ENCODE measurements around the gene RCOR1.
A peak's percentile ranks its signal among the peaks of the same experiment; 100 is the strongest.
"Not testable (repeated sequence)": the region's sequence is repeated elsewhere in the genome, so short reads cannot be mapped to it uniquely, and the experiment has no call there.

Gene RCOR1

DNA sequence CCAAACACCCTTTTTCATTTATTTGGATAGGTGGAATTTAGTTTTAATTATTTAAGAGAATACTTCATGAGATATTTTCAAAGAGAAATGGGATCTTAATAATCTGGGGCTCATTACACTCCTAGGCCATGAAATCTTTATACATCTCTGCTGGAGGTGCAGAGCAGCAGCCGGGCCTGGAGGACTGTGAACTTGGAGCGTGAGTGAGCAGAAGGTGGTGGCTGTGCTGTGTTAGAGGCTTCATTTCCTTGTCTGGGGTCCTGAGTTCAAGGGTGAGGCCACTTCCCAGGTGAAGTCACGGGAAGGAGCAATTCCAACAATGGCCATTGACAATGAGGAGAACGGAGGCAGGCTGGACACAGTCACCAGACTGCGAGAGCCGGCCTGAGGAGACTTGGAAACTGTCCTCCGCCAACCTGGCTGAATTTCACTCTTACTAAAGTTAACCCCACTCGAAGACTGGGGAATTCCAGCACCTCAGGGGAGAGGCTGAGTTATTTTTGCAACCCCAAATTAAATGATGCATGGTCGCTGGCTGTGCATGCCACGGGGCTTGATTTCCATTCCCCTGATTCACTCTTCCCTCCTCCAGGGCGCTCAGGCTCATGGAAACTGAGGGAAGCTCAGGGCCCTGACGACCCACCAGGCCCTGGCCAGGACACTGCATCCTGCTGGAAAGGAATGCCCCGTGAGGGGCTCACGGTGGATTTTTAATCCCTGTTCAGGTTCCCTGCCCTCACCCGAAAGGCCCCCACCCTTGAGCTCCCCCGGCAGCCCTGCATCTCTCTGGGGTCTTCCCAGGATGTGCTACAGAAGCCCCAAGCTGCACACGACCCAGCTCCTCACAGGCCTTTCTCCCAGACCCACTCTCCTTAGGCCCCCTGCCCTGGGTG lies 162.2 kb downstream of the RCOR1 start:
- DNase-seq, result no peak

DNA sequence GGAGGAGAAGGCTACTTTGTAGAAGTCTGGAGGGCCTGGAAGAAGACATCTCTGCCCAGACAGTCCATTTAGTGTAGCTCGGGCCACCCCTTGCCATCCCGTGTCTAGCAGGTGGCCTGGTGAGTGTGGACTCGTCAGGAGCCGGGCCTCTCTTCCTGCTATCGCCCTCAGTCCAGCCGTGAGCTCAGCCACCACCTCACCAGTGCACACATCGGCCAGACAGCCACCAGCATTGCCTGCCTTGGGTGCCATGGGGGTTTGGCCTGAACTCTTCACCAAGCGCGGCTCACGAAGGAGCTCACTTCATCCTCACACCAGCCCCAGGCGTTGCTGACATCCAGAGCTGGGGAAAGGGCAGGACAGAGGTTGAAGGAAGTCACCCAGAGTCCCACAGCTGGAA lies 165.2 kb downstream of the RCOR1 start:
- DNase-seq, result no peak

DNA sequence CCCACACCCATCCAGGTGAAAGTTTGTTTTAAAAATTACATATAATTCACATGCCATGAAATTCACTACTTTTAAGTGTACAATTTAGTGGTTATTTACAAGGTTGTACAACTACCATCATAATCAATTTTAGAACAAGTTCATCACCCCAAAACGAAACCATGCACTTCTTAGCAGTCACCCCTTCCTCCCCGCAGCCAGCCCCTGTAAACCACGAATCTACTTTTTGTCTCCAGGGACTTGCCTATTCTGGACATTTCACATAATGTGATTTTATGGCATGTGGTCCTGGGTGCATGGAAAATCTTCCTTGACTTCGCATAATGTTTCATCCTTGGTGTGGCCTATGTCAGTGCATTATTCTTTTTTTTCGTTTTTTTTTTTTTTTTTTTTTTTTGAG lies 165.6 kb downstream of the RCOR1 start:
- DNase-seq, result no peak

DNA sequence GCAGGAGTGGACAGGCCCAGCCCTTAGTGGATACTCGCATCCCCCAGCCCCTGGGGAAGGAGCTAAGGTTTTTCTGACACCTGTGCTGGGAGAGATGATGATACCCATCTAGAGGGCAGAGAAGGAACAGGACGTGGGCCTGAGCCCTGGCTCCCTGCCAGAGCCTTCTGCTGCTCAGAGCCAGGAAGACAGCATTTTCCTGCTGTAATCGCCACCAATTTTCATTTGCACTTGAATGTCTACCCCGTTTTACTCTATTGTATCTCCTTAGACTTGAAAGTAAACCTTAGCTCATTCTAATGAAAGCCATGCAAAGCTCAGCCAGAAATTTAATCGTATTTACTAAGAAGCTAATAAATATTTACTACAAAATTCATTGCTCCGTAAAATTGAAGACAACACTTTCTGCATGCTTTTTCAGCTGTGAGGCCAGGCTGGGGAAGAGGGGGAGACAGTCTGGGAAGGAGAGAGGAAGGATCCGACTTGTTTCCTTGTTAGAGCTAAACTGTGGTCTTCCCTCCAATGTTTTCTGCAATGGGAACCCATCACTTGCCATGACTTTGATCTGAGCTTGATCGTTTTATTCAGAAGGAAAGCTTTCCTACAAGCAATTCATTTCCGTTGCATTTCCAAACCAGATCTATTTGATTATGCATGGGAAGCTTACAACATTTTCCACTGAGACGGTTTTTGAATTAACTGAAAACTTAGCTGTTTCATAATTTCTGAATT lies 167.2 kb downstream of the RCOR1 start:
- no peak for DNase-seq

DNA sequence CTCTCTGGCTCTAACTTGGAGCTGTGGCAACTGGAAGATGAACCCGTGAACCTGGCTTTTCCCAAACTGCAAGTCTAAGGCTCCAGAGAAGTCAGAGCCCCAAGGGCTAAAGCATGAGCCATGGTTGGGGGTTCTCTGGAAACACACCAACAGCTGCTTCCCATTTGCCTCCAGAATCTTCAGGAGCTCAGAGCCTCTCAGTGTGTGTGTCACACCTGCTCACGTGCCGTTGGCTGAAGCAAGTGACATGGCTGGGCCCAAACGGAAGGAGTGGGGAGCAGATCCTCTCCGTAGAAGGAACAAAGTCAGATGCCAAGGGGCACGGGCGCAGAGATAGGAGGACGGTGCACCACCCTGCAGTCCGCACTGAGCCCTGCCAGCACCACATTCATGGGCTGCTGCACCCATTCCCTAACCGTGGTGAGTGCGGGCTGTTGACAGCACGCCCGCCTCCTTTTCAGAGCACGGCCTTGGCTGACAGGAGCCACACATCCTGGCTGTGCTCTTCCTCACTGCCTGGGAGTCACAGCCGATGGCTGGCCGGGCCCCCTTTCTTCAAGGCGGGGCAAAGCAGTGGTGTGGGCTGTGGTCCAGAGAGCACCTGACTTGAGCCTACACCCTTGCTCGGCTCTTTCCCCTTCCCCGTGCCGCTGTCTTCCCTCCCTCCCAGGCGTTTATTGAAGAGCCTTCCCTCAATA lies 168.2 kb downstream of the RCOR1 start:
- no peak for DNase-seq

DNA sequence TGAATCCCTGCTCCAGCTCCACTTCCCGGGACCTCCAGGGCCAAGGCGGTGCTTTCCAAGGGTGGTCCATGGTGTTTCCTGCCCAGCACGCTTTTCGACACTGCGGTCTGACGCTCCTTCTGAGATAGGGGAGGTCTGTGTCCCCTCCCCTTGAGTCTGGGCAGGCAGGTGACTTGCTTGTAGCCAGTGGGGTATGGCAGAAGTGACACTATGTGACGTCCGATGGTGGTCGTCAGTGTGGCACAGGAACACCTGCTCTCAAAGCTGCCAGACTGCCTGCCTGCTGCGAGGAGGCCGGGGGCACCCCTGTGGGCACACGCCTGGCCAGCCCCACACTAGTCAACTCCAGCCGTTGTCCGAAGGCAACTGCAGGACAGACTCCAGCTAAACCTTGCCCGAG lies 168.8 kb downstream of the RCOR1 start:
- no peak for DNase-seq

DNA sequence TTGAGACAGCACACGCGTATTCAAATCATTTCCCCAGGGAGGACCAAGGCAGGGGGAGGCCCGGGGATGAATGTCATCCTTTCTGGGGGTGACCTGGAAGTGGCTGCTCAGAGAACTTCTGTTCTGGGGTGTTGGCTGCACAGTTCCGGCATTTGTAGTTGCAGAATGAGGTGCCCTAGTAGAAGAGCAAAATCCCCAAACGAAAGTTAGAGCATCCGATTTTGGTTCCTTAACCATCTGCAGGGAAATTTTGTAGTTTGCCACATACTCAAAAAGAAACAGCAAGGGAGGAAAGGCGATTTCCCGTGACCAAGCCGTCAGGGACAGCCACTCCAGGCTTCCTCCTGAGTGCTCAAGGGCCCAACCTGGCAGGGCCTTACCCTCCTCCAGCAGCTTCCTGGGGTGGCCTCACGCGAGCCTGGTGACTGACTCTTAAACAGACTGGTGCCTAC lies 171.8 kb downstream of the RCOR1 start:
- DNase-seq, result no peak

DNA sequence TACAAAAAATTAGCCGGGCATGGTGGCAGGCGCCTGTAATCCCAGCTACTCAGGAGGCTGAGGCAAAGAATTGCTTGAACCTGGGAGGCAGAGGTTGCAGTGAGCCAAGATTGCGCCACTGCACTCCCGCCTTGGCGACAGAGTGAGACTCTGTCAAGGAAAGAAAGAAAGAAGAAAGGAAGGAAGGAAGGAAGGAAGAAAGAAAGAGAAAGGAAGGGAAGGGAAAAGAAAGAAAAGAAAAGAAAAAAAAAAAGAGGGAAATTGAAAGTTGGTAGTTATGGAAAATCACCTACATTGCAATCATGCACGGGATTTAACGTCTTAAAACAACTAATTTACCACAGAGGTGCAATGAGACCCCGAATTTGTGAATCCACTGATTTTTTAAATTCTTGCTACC lies 173.3 kb downstream of the RCOR1 start:
- DNase-seq, result not testable (repeated sequence)

DNA sequence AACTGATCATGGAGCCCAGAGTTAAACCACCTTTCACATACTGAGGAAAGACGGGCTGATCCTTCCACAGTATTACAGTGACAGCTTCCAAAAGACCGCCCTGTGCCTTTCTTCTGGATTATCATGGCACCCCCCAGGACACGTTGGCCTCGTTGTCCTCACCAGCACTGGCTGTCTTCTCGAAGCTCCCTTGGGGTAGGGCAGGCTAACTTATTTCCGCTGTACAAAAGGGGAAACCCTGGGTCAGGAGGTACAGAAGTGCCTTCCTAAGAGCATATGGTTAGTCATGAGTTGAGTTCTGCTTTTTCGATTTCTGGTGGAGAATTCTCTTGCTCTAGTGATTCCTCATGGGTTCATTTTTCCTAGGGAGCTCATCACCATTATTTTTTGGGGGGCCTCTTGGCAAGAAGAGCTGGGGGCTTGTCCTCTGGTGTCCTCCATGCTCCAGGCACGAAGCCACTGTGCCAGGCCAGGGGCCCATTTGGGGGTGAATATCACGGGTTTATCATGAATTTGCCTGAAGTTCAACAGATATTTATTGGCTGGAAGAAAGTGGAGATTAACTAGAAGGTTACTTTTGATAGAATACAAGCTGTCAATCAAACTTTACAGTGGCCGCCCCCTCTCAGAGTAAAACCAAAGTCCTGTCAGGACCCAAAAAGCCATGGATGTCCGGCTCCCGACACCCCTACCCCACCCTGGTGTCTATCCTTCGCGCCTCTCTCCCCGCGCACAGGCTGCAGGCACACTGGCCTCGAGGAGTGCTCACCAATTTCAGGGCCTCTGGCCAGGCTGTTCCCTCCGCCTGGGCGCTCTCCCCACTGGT lies 176.0 kb downstream of the RCOR1 start:
- DNase-seq, result no peak

DNA sequence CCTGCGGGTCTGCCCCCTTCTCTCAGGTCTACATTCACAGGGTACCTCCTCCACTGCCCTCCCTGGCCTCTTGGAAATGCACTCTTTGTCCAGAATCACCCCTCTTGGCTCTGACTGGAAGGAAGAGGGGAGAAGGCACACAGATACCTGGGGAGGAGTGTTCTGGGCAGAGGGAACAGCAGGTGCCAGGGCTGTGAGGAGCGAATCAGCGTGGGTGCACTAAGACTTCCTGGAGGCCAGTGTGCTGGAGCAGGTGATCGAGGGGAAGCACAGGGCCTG lies 176.5 kb downstream of the RCOR1 start:
- no peak for DNase-seq

DNA sequence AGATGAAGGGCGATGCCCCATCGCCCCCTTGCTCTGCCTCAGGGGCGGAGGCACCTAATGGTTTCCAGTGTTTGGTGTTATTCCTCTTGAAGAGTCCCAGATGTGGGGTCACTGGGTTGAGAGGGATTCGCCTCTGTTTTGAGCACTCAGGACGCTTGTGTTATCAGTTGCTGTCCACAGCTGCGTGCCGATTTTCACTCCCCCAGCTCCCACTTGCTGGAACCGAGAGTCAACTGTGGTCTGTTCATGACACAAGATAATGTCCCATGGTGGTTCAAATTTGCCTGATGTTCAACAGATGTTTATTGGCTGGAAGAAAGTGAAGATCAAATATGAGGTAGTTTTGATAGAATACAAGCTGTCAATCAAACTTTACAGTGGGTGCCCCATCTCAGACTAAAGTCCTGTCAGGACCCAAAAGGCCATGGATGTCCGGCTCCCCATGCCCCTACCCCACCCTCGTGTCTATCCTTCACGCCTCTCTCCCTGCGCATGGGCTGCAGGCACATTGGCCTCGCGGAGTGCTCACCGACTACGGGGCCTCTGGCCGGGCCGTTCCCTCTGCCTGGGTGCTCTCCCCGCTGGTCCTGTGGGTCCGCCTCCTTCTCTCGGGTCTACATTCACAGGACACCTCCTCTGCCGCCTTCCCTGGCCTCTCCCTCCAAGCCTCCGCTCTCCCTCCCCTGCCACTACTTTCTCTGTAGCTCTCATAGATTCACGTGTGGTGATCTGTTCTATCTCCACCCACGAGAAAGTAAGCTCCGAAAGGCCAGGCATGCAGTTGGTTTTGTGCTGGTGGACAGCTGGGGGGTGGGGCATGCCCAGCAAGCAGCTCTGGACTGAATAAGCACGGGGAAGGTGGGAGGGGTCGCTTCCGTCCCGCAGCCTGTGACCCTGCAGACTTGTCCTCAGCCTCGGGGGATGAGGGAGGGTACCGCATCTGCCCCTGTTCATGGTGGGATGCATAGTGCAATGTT lies 178.0 kb downstream of the RCOR1 start:
- no peak for DNase-seq

DNA sequence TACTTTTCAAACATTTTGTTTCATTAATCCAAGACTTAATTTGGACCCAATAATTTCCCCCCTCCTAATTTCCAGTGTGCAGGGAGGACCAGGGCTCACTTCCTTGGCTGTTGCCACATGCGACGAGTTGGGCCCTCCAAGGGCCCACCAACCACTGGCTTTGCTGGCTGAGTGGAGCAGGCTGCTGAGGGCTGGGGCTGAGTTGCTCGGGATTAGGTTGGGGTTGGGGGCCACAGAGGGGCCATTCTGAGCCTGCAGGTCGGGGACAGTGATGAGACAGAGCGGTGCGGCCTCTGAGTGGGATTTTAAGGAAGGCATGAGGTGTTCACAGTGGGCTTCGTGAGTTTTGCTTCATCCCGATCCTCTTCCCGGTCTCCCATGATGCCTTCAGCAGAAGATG lies 178.7 kb downstream of the RCOR1 start:
- DNase-seq, result no peak

DNA sequence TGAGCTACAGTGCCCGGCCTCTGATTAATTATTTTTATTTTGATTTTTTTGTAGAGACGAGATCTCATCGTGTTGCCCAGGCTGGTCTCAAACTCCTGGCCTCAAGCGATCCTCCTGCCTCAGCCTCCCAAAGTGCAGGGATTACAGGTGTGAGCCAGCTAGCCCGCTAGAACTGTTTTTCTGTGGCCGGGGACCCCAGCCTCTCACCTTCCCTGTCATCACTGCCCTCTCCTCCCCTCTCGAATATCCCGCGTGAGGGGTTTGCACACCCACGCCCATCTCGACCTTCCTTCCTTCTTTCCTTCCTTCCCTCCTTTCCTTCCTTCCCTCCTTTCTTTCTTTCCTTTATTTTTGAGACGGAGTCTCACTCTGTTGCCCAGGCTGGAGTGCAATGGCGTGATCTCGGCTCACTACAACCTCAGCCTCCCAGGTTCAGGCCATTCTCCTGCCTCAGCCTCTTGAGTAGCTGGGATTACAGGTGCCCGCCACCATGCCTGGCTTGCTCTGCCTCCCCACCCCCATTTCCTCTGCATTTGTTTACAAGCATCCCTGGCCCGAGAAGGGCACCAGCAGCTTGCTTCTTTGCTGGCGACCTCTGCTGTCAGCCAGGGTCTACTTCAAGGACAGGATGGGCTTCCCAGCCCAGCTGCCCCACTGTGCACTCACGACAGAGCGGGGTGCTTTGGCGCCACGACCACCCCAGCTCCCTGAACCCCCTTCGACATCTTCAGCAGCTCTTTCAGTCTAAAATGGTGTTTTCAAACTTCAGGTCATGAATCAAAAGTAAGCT lies 180.5 kb downstream of the RCOR1 start:
- no peak for DNase-seq

DNA sequence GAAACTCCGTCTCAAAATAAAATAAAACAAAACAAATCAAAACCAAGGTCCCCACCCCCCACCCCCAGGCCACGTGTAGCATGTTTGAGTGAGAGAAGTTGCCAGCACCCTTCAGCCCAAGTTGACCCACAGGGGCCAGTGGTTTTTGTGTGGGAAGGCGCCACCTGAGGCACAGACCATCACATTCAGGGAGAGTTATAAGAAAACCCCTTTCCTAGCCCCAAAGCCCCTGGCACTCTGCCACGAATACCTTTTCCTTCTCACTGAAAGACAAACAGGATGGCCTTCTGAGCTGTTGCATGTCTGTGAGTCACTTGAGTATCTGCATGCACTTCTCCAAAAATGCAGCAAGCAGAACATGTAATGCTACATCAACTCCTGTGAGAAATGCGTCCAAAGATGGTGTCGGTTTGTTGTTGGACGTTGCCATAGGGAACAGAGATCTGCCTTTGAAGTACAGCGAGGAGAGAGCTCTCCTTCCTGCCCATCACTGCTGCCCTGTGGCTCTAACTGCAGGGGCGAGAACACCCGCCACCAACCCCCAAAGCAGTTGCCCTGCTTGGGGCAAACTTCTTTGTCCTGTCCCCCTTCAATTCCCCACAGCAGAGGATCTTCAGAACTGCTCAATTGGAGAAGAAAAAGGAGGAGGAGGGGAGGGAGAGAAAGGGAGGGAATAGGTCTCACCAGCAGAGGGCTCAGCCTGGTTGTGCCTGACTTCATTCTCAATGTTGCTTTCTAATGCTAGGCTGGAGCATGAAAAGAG lies 182.1 kb downstream of the RCOR1 start:
- DNase-seq, result peak; percentile 76

DNA sequence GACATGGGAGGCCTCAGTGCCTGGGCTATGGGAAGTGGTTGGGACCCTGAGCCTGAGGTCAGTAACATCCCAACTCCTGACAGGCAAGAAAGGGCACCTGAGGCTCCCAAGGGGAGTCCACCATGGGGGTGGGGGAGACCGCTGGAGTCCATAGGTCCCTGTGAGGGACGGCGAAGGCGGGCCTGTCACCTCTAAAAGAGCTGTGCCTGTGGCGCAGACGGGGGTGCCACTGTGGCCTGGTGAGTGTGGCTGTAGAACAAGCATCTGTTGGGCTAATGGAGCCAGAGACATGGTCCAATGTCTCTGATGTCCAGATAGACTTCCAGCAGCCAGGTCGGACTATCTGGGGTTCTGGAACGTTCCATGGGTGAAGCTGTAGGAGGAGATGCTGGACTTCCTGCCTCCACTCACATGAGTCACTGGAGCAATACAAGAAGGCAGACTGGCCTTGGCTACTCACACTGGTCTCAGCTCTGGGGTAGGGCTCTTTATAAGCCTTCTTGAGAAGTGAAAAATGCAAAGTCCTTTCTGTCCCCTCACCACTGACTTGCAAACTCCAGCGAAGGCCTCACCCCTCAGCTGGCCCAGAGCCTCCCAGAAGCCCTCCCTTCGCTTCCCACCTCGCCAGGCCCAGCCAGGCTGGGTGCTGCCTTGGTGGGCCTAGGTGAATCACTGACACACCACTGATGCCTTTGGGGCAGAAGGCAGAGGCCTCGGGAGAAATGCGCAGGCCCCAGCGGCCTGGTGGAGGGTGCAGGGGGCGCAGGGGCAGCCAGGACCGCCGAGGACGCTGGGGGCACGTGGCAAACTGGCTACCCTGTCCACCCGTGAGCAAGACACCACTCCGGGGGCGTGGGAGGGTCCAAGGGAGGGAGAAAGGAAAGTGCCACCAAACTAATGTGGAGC lies 183.7 kb downstream of the RCOR1 start:
- no peak for DNase-seq

DNA sequence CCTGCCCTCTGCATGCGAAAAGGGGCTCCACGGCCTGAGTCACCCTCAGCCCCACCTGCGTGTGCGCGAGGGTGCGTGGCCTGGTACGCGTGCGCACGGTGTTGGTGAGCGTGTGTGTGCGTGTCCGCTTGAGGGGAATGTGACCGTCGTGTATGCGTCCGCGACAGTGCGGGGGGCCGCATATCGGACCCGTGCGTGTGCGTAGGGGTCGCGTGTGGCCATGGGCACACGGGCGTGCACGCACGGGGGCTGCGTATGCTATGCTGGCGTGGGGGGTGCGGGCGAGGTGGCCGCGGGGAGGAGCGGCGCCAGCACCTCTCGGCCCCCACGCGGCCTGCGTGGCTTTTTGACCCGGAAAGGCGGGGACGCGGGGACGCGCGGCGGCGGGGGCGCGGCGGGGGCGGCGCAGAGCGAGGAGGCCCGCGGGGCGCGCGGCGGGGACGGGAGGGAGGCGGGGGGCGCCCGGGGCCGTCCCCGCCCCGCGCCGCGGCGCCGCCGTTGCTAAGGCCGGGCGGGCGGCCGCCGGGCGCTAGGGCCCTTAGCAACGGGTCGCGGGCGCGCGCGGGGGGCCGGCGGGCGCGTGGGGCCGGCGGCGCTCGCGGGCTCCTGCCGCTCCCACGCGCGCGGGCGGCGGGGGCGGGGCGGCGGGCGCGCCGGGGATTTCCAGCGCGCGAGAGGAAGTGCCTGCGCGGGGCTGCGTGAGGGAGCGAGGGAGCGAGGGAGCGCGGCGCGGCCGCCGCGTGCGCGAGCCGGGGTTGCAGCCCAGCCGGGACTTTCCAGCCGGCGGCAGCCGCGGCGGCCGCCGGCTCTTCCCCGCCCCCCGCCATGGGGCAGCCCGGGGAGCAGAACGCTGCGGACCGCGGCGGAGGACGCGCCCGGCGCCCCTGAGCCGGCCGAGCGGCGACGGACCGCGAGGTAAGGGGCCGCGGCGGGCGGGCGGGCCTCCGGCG lies 184.6 kb downstream of the RCOR1 start, which contains the start of gene TRAF3:
TSS of gene TRAF3 (plus strand) at position 689 of the 950 bp plus-strand sequence. CDS start 92,753 bp downstream, outside the sequence.
- DNase-seq, result peak; percentile 78

DNA sequence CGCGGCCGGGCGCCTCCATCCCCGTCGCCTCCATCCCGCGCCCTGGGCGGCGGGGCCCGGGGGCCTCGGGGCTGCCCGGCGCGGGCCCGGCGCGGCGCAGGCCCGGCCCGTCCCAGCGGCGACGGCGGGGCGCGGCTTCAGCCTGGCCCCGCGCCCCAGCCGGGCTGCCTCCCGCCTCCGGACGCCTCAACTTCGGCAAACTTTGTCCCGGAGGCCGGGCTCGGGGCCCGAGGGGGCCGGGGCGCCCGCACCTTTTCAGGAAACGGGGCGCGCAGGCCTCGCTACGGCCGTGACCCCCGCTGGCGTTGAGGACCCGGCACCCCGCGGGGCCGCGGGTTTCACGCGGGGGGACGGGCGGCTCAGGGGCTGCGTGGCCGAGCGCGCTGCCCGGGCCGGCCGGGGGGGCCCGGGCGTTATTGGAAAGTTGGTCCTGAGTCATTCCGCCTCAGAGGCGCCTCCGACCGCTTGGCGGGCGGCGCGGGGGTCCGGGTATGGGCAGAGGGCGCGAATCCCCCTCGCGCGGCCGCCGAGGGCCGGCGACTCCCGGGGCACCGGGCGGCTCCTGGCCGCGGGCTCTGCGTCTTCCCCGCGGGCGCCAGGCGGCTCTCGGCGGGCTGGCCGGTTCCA lies 185.4 kb downstream of the RCOR1 start:
- peak; percentile 38 for DNase-seq

All from femur (tissue), 1 donor.